Thyroid gland (tissue), 4 donors: Measurements from ENCODE around the gene HES4.

ENCODE experiments used
- CTCF ChIP-seq, 6 experiments: fragments of 200-600 bp in 3 of 6; fragments of 450-650 bp in 3 of 6; sonication (generic) in 3 of 6; IDR thresholded peaks; one replicate each; pipeline ENCODE4 v1.5.1; 2016 to 2019; ENCODE audit warnings: antibody characterized with exemption in 6 of 6, mild to moderate bottlenecking in 2 of 6, inconsistent platforms in 1 of 6, moderate library complexity in 1 of 6
- POLR2A ChIP-seq, 2 donors: fragments of 450-650 bp; IDR thresholded peaks; one replicate each; pipeline ENCODE4 v1.6.1; 2017; ENCODE audit warnings: antibody characterized with exemption in 2 of 2, mild to moderate bottlenecking in 2 of 2, moderate library complexity in 1 of 2

- no peak for TF ChIP-seq CTCF (IDR thresholded peaks at IDR 0.05)
- no peak for TF ChIP-seq POLR2A (IDR thresholded peaks at IDR 0.05)
Observed at GRCh38 chr1:981955-982558, 17.8 kb downstream of the HES4 start, which contains the start of gene PERM1.
